Gastrocnemius medialis (tissue), 4 donors: ENCODE results near the gene RBPMS2.

Source experiments
- POLR2A ChIP-seq, 2 donors: fragments of 450-650 bp; IDR thresholded peaks; one replicate each; pipeline ENCODE4 v1.6.1; 2017; ENCODE audit warnings: antibody characterized with exemption in 2 of 2, mild to moderate bottlenecking in 2 of 2, moderate library complexity in 2 of 2
- TF ChIP-seq, protein P1 (sequence below), 5 experiments: fragments of 450-650 bp in 3 of 5; fragments of 200-600 bp in 2 of 5; sonication (generic) in 2 of 5; IDR thresholded peaks in 4 of 5; conservative IDR thresholded peaks in 1 of 5; 1 replicate in 4 of 5; 2 replicates in 1 of 5; pipeline ENCODE4 v1.5.1; 2016 to 2019; ENCODE audit warnings: antibody characterized with exemption in 5 of 5, mild to moderate bottlenecking in 3 of 5, moderate library complexity in 3 of 5

DNA sequence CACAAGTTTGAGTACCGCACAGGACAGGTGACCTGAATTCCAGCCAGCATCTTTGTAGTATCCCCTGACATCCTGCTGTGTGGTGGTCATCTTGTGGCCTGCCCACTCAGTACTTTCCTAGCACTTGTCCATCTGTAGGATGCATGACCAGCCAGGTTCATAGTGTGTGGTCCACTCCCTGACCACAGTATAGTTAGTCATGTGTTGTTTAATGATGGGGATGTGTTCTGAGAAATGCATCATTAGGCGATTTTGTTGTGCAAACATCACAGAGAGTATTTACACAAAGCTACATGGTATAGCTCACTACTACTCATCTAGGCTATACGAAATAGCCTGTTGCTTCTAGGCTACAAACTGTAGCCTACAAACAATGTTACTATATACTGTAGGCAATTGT is 16.9 kb upstream of the RBPMS2 start:
- TF ChIP-seq POLR2A (IDR thresholded peaks at IDR 0.05) = no peak
- TF ChIP-seq, protein P1, sequence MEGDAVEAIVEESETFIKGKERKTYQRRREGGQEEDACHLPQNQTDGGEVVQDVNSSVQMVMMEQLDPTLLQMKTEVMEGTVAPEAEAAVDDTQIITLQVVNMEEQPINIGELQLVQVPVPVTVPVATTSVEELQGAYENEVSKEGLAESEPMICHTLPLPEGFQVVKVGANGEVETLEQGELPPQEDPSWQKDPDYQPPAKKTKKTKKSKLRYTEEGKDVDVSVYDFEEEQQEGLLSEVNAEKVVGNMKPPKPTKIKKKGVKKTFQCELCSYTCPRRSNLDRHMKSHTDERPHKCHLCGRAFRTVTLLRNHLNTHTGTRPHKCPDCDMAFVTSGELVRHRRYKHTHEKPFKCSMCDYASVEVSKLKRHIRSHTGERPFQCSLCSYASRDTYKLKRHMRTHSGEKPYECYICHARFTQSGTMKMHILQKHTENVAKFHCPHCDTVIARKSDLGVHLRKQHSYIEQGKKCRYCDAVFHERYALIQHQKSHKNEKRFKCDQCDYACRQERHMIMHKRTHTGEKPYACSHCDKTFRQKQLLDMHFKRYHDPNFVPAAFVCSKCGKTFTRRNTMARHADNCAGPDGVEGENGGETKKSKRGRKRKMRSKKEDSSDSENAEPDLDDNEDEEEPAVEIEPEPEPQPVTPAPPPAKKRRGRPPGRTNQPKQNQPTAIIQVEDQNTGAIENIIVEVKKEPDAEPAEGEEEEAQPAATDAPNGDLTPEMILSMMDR (IDR thresholded peaks at IDR 0.05 in 4 of 5, conservative IDR thresholded peaks at IDR 0.05 in 1 of 5) = no peak
